HepG2 (cell line): ENCODE results near the gene SLC9B2. TPM values are rescaled to one million over a fixed set of nuclear protein-coding genes. Genes with fewer than 3 reads are reported as not detected.

Experiments
- ATF7-NPFF ChIP-seq: sonication (generic); formaldehyde crosslinking; IDR thresholded peaks from 2 replicates; pipeline ENCODE4 v1.8.1; 2023; ENCODE audit warnings: mild to moderate bottlenecking, low read depth, missing genetic modification reagents, moderate library complexity
- DDIT3 ChIP-seq: sonication (generic); formaldehyde crosslinking; IDR thresholded peaks from 2 replicates; pipeline ENCODE4 v1.4.0; 2020; ENCODE audit warnings: mild to moderate bottlenecking, missing genetic modification reagents
- FOXA1 ChIP-seq, 2 experiments: fragments of 450-650 bp in 1 of 2; sonication (generic) in 1 of 2; formaldehyde crosslinking in 1 of 2; IDR thresholded peaks; 2 replicates each; pipeline versions ENCODE4 v1.4.0 to v1.6.1; 2016 to 2020; ENCODE audit warnings: missing genetic modification reagents in 1 of 2
- KDM2A ChIP-seq: sonication (generic); formaldehyde crosslinking; IDR thresholded peaks from 2 replicates; pipeline ENCODE4 v1.4.0; 2020; ENCODE audit warnings: low read depth, missing genetic modification reagents, borderline replicate concordance
- MLXIP ChIP-seq: sonication (generic); formaldehyde crosslinking; IDR thresholded peaks from 2 replicates; pipeline ENCODE4 v1.9.0; 2021; ENCODE audit warnings: missing genetic modification reagents, borderline replicate concordance
- NCOR1 ChIP-seq: fragments of 200-600 bp; sonication (generic); IDR thresholded peaks from 2 replicates; pipeline ENCODE4 v1.7.0; 2017; ENCODE audit warnings: antibody characterized with exemption, low read length, borderline replicate concordance
- NR3C1 ChIP-seq: sonication (generic); formaldehyde crosslinking; IDR thresholded peaks from 2 replicates; pipeline ENCODE4 v1.4.0; 2020; ENCODE audit warnings: missing genetic modification reagents
- PBX3 ChIP-seq: sonication (generic); formaldehyde crosslinking; IDR thresholded peaks from 2 replicates; pipeline ENCODE4 v1.8.1; 2023; ENCODE audit warnings: missing genetic modification reagents, inconsistent platforms, borderline replicate concordance
- SIX4 ChIP-seq: sonication (generic); formaldehyde crosslinking; IDR thresholded peaks from 2 replicates; pipeline ENCODE4 v1.4.0; 2020; ENCODE audit warnings: missing genetic modification reagents
- SMAD3 ChIP-seq: sonication (generic); formaldehyde crosslinking; IDR thresholded peaks from 2 replicates; pipeline ENCODE4 v1.4.0; 2020; ENCODE audit warnings: missing genetic modification reagents
- TEAD3 ChIP-seq: optimal IDR thresholded peaks from 2 replicates; pipeline ENCODE3; 2016; ENCODE audit warnings: borderline replicate concordance
- TP53 ChIP-seq: sonication (generic); formaldehyde crosslinking; conservative IDR thresholded peaks from 2 replicates; pipeline ENCODE4 v1.4.0; 2020; ENCODE audit warnings: missing genetic modification reagents
- TRIM22 ChIP-seq: fragments of 450-650 bp; IDR thresholded peaks from 2 replicates; pipeline ENCODE4 v1.6.1; 2017
- ZBTB4 ChIP-seq: sonication (generic); formaldehyde crosslinking; IDR thresholded peaks from 2 replicates; pipeline ENCODE4 v1.4.0; 2020; ENCODE audit warnings: missing genetic modification reagents, mild to moderate bottlenecking, borderline replicate concordance
- ZKSCAN1 ChIP-seq: fragments of 150-350 bp; IDR thresholded peaks from 2 replicates; pipeline ENCODE4 v1.6.1; 2014; ENCODE audit warnings: low read length
- ZNF264 ChIP-seq: sonication (generic); formaldehyde crosslinking; IDR thresholded peaks from 2 replicates; pipeline ENCODE4 v1.4.0; 2020; ENCODE audit warnings: missing genetic modification reagents
- ZNF557 ChIP-seq: sonication (generic); formaldehyde crosslinking; IDR thresholded peaks from 2 replicates; pipeline ENCODE4 v1.4.0; 2020; ENCODE audit warnings: missing genetic modification reagents
- ZNF577 ChIP-seq: sonication (generic); formaldehyde crosslinking; IDR thresholded peaks from 2 replicates; pipeline ENCODE4 v1.4.0; 2020; ENCODE audit warnings: mild to moderate bottlenecking, low read depth, missing genetic modification reagents, borderline replicate concordance
- ZNF7 ChIP-seq: IDR thresholded peaks from 2 replicates; pipeline ENCODE4 v1.6.1; 2016; ENCODE audit warnings: missing biosample characterization, missing genetic modification reagents
- ZNF709 ChIP-seq: sonication (generic); formaldehyde crosslinking; IDR thresholded peaks from 2 replicates; pipeline ENCODE4 v1.5.0; 2020; ENCODE audit warnings: mild to moderate bottlenecking, missing genetic modification reagents
- polyA plus RNA-seq, 8 experiments: library from polyadenylated mRNA; depleted of rRNA in 3 of 8; stranded (reverse) in 7 of 8; unstranded in 1 of 8; fragments of >200 nt; fragmentation: Illumina TruSeq in 4 of 8; extraction: Trizol in 4 of 8; gene quantifications; 2 replicates each; pipeline versions ENCODE4 v1.2.1 to v1.2.3, GENCODE V29; 2011 to 2016; ENCODE audit warnings: low read depth in 4 of 8, missing spikeins in 1 of 8, mixed read lengths in 1 of 8; ENCODE audit not compliant: insufficient read depth in 1 of 8
- total RNA-seq, 5 experiments: library from RNA; depleted of rRNA; stranded (reverse); fragments of >200 nt; fragmentation: Illumina TruSeq; extraction: Trizol; gene quantifications; 2 replicates each; pipeline ENCODE4 v1.2.3, GENCODE V29; 2016; ENCODE audit warnings: low read depth in 1 of 5

The SLC9B2 gene
- total and polyA plus RNA-seq, 2 of the 13 experiments (the other 11 are each of a cell fraction or from before 2014, with no cell fraction given) = 23.5 to 38.5 TPM

GRCh38 chr4:103075894-103076746, 441 bp downstream of the SLC9B2 start (continued):
- TF ChIP-seq ZBTB4 (0 out of 2 replicates have a peak, but pooled peaks have one; percentile 26), ATF7-NPFF (CRISPR knock-in tag) (peak; percentile 85), KDM2A (peak; percentile 73; the same call in 1 of the 2 replicates), TEAD3 (CRISPR knock-in tag) (no peak), NCOR1 (no peak), ZNF577 (no peak), MLXIP (peak; percentile 21; the same call in 1 of the 2 replicates), FOXA1 (IDR thresholded peaks at IDR 0.05) (no peak), FOXA1 (CRISPR knock-in tag; IDR thresholded peaks at IDR 0.05) (no peak; the same call in 1 of the 2 replicates), TP53 (CRISPR knock-in tag) (no peak; the same call in 1 of the 2 replicates), PBX3 (no peak), ZNF264 (CRISPR knock-in tag) (no peak), SIX4 (CRISPR knock-in tag) (no peak), TRIM22 (no peak), NR3C1 (CRISPR knock-in tag) (no peak), ZKSCAN1 (no peak), ZNF557 (CRISPR knock-in tag) (no peak), ZNF7 (CRISPR knock-in tag) (no peak; the same call in 1 of the 2 replicates), DDIT3 (CRISPR knock-in tag) (no peak), ZNF709 (CRISPR knock-in tag) (peak; percentile 82; the same call in 1 of the 2 replicates), SMAD3 (peak; percentile 9; the same call in 1 of the 2 replicates)
